HepG2 (cell line): ENCODE measurements around the gene SGIP1. TPM values are rescaled to one million over a fixed set of nuclear protein-coding genes. Genes with fewer than 3 reads are reported as not detected.

Source experiments
- ATAC-seq: fragments of 200-7000 bp; cut with Tn5 transposase; 3 replicates; pipeline ENCODE4 v1.9.1; 2020; ENCODE audit warnings: mild to moderate bottlenecking, moderate library complexity
- BruUV-seq: library from RNA; stranded (reverse); fragments of 400-500 nt; replicated peaks from 2 replicates; lab custom pipeline; 2021; lab: Mats Ljungman, UMichigan
- CTCF ChIA-PET: fragments of 300-600 bp; formaldehyde crosslinking; extraction: SDS; loops from one replicate; lab custom pipeline; 2021; ENCODE audit warnings: low total read pairs, inconsistent platforms, low intra/inter-chr PET ratio; lab: Yijun Ruan, JAX
- POLR2A ChIA-PET: fragments of 350-600 bp; sonication (Branson Sonifier 250); formaldehyde crosslinking; loops from one replicate; lab custom pipeline; 2020; ENCODE audit warnings: antibody characterized with exemption, inconsistent platforms; lab: Yijun Ruan, JAX
- DNase-seq: peaks from one replicate; pipeline ENCODE4 v3.0.0-alpha.2; 2015; ENCODE audit warnings: low spot score
- FAIRE-seq: peaks from 3 replicates; lab custom pipeline; 2011; peaks lifted over from hg19 to GRCh38; lab: Jason Lieb, UNC
- H2AFZ ChIP-seq: one replicate; pipeline ENCODE4 v1.6.1; 2011; ENCODE audit warnings: low read length, inconsistent platforms
- H3K27ac ChIP-seq: fragments of 300-600 bp; 3 replicates; pipeline ENCODE4 v1.8.0; 2011; ENCODE audit warnings: mixed run types, mild to moderate bottlenecking, mixed read lengths, low read length, inconsistent platforms; ENCODE audit not compliant: insufficient read depth; ENCODE audit errors: extremely low read length
- H3K27me3 ChIP-seq, 2 experiments: fragments of 200-600 bp in 1 of 2; 2 replicates in 1 of 2; 3 replicates in 1 of 2; pipeline versions ENCODE4 v1.6.0 to v1.8.0; 2011; ENCODE audit warnings: low read length in 2 of 2, mild to moderate bottlenecking in 2 of 2, moderate library complexity in 2 of 2, inconsistent platforms in 1 of 2; ENCODE audit not compliant: insufficient read depth in 2 of 2, control insufficient read depth in 1 of 2
- H3K36me3 ChIP-seq, 2 experiments: fragments of 200-600 bp in 1 of 2; replicated peaks in 1 of 2; 2 replicates in 1 of 2; 3 replicates in 1 of 2; pipeline versions ENCODE4 v1.5.1 to v1.8.0; 2011; ENCODE audit warnings: low read length in 2 of 2, inconsistent platforms in 1 of 2; ENCODE audit not compliant: insufficient read depth in 2 of 2, control insufficient read depth in 1 of 2
- H3K4me1 ChIP-seq: 2 replicates; pipeline ENCODE4 v1.5.1; 2012; ENCODE audit warnings: low read length, inconsistent platforms; ENCODE audit not compliant: insufficient read depth
- H3K4me2 ChIP-seq: 2 replicates; pipeline ENCODE4 v1.6.0; 2011; ENCODE audit warnings: low read depth, low read length, inconsistent platforms
- H3K4me3 ChIP-seq, 3 experiments: fragments of 200-600 bp in 1 of 3; sonication (generic), shearing (Covaris generic) in 1 of 3; replicated peaks in 1 of 3; 2 replicates each; pipeline ENCODE4 v1.5.1; 2011 to 2016; ENCODE audit warnings: low read length in 3 of 3, inconsistent platforms in 2 of 3, low read depth in 2 of 3, mild to moderate bottlenecking in 2 of 3, control low read depth in 1 of 3, mixed read lengths in 1 of 3; ENCODE audit not compliant: insufficient read depth in 1 of 3
- H3K79me2 ChIP-seq: one replicate; pipeline ENCODE4 v1.6.1; 2011; ENCODE audit warnings: low read length, inconsistent platforms; ENCODE audit not compliant: insufficient read depth
- H3K9ac ChIP-seq: 2 replicates; pipeline ENCODE4 v1.6.0; 2011; ENCODE audit warnings: mild to moderate bottlenecking, low read depth, low read length, inconsistent platforms; ENCODE audit not compliant: insufficient read depth
- H3K9me3 ChIP-seq: 2 replicates; pipeline ENCODE4 v1.5.1; 2012; ENCODE audit warnings: mild to moderate bottlenecking, low read length
- H4K20me1 ChIP-seq: 2 replicates; pipeline ENCODE4 v1.6.0; 2011; ENCODE audit warnings: inconsistent platforms, mild to moderate bottlenecking, low read length, moderate library complexity; ENCODE audit not compliant: insufficient read depth
- AKAP8 ChIP-seq: sonication (generic); formaldehyde crosslinking; IDR thresholded peaks from 2 replicates; pipeline ENCODE4 v1.5.1; 2020; ENCODE audit warnings: mild to moderate bottlenecking, missing genetic modification reagents
- CCDC6 ChIP-seq: sonication (generic); formaldehyde crosslinking; IDR thresholded peaks from 2 replicates; pipeline ENCODE4 v1.8.1; 2022; ENCODE audit warnings: mild to moderate bottlenecking, missing genetic modification reagents, moderate library complexity
- MTF1 ChIP-seq: sonication (generic); formaldehyde crosslinking; IDR thresholded peaks from 2 replicates; pipeline ENCODE4 v1.5.0; 2020; ENCODE audit warnings: missing genetic modification reagents
- MYC ChIP-seq: sonication (generic); formaldehyde crosslinking; IDR thresholded peaks from 2 replicates; pipeline ENCODE4 v1.9.0; 2021; ENCODE audit warnings: missing genetic modification reagents, borderline replicate concordance
- NR2F2 ChIP-seq: IDR thresholded peaks from 2 replicates; pipeline ENCODE4 v1.6.1; 2012; ENCODE audit warnings: low read depth, inconsistent platforms, borderline replicate concordance
- PRMT3 ChIP-seq: sonication (generic); formaldehyde crosslinking; IDR thresholded peaks from 2 replicates; pipeline ENCODE4 v1.8.1; 2022; ENCODE audit warnings: low read depth, mild to moderate bottlenecking, moderate library complexity, missing genetic modification reagents, borderline replicate concordance
- ZC3H4 ChIP-seq: sonication (generic); formaldehyde crosslinking; IDR thresholded peaks from 2 replicates; pipeline ENCODE4 v1.4.0; 2020; ENCODE audit warnings: missing genetic modification reagents, borderline replicate concordance
- ZNF331 ChIP-seq: sonication (generic); formaldehyde crosslinking; IDR thresholded peaks from 2 replicates; pipeline ENCODE4 v1.4.0; 2020; ENCODE audit warnings: missing genetic modification reagents
- ZNF713 ChIP-seq: sonication (generic); formaldehyde crosslinking; IDR thresholded peaks from 2 replicates; pipeline ENCODE4 v1.4.0; 2020; ENCODE audit warnings: mild to moderate bottlenecking, missing genetic modification reagents
- ZNF775 ChIP-seq: sonication (generic); formaldehyde crosslinking; IDR thresholded peaks from 2 replicates; pipeline ENCODE4 v1.4.0; 2020; ENCODE audit warnings: missing genetic modification reagents, mild to moderate bottlenecking, moderate library complexity, borderline replicate concordance
- ZNF839 ChIP-seq: sonication (generic); formaldehyde crosslinking; IDR thresholded peaks from 2 replicates; pipeline ENCODE4 v1.4.0; 2020; ENCODE audit warnings: missing genetic modification reagents, mild to moderate bottlenecking, borderline replicate concordance
- ZSCAN22 ChIP-seq: sonication (generic); formaldehyde crosslinking; IDR thresholded peaks from 2 replicates; pipeline ENCODE4 v1.4.0; 2020; ENCODE audit warnings: mild to moderate bottlenecking, missing genetic modification reagents
- WGBS: methylation state at CpG from one replicate; pipeline ENCODE4 v1.1.6; 2017; ENCODE audit warnings: low lambda C conversion rate; 5-methylcytosine and 5-hydroxymethylcytosine counted together
- in situ Hi-C: cut with HindIII; loops from 2 replicates; pipeline ENCODE4 v1.10.0; 2017; ENCODE audit warnings: low pct_unique_long_range_greater_than_20kb; ENCODE audit not compliant: extremely low pct_ligation_motif_present
- intact Hi-C: fragments of 100-400 bp; cut with micrococcal nuclease; formaldehyde crosslinking; loops from one replicate; pipeline ENCODE4 v1.10.0; 2022; ENCODE audit not compliant: unreplicated experiment
- polyA plus RNA-seq, 8 experiments: library from polyadenylated mRNA; depleted of rRNA in 3 of 8; stranded (reverse) in 7 of 8; unstranded in 1 of 8; fragments of >200 nt; fragmentation: Illumina TruSeq in 4 of 8; extraction: Trizol in 4 of 8; gene quantifications; 2 replicates each; pipeline versions ENCODE4 v1.2.1 to v1.2.3, GENCODE V29; 2011 to 2016; ENCODE audit warnings: low read depth in 4 of 8, missing spikeins in 1 of 8, mixed read lengths in 1 of 8; ENCODE audit not compliant: insufficient read depth in 1 of 8
- total RNA-seq, 5 experiments: library from RNA; depleted of rRNA; stranded (reverse); fragments of >200 nt; fragmentation: Illumina TruSeq; extraction: Trizol; gene quantifications; 2 replicates each; pipeline ENCODE4 v1.2.3, GENCODE V29; 2016; ENCODE audit warnings: low read depth in 1 of 5
- TF ChIP-seq, protein P1 (sequence below): sonication (generic); formaldehyde crosslinking; IDR thresholded peaks from 2 replicates; pipeline ENCODE4 v1.5.1; 2020; ENCODE audit warnings: missing genetic modification reagents, mild to moderate bottlenecking, borderline replicate concordance
- TF ChIP-seq, protein P2 (sequence below): sonication (generic); formaldehyde crosslinking; IDR thresholded peaks from 2 replicates; pipeline ENCODE4 v1.4.0; 2020; ENCODE audit warnings: low read depth, mild to moderate bottlenecking, missing genetic modification reagents

The SGIP1 gene
- total and polyA plus RNA-seq, 2 of the 13 experiments (the other 11 are each of a cell fraction or from before 2014, with no cell fraction given): not detected

DNA sequence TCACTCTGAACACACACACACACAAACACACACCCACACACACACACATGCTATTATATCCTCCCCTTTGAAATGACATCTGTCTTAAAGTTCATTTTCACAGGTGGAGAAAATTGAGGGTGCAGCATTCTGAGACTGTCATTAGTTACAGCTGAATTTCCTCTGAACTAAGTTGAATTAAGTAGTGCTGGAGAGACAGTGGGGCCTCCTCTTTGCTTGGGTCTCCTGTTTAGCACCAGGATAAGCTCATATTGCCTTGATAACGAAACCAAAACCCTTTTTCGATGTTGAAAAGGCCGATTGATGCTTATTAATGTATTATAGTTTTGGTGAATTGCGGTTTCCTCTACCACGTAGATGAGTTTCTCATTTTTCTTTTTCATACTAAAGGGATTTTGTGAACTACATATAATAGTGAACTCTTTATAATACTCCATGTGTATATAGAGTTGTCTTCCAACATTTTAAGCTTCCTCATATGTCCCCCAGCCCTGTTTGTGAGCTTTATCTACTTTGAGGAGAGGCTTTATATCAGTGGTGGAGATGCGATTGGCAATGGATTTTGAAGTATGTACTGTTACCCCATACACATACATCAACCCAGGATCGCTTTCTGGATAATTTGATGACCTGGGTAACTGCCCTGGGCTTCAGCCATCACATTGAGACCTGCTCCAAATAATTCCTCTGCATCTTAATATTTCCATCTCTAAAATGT lies 235.7 kb downstream of the SGIP1 start:
- no peaks in the 10 kb centered on the region for H4K20me1 ChIP-seq
- DNase-seq: no peak
- H3K4me1 ChIP-seq: no peaks in the 10 kb centered on the region
- no TSS peak for BruUV-seq
- H3K27me3 ChIP-seq: no peaks in the 10 kb centered on the region
- CTCF ChIA-PET: no interaction called here
- H3K36me3 ChIP-seq: no peaks in the 10 kb centered on the region
- H3K27ac ChIP-seq: no peak overlapping the region
- FAIRE-seq: no peak
- POLR2A ChIA-PET: no interaction called here
- intact Hi-C loops: loop anchor here (5.0 kb wide), 1 partner anchor 158 kb away; no protein-coding TSS in a partner anchor
- H3K4me2 ChIP-seq: no peak overlapping the region
- H3K4me3 ChIP-seq: no peak overlapping the region
- TF ChIP-seq MTF1 (no peak), AKAP8 (CRISPR knock-in tag) (no peak), ZNF331 (CRISPR knock-in tag) (no peak), MYC (CRISPR knock-in tag) (no peak), ZC3H4 (CRISPR knock-in tag) (no peak), PRMT3 (CRISPR knock-in tag) (no peak), NR2F2 (no peak), ZNF713 (CRISPR knock-in tag) (no peak), ZNF839 (CRISPR knock-in tag) (no peak), CCDC6 (CRISPR knock-in tag) (no peak), ZSCAN22 (no peak), ZNF775 (CRISPR knock-in tag) (no peak)
- TF ChIP-seq, protein P1, sequence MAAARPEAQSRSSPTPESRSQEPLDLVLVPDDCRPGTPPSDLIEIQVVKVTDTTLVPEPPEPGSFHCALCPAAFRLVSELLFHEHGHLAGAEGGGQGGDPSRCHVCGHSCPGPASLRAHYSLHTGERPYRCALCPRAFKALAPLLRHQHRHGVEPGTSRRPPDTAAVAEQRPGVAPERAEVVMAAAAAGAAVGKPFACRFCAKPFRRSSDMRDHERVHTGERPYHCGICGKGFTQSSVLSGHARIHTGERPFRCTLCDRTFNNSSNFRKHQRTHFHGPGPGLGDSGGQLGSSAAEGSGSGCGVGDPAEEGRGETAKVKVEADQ (CRISPR knock-in tag): no peak
- TF ChIP-seq, protein P2, sequence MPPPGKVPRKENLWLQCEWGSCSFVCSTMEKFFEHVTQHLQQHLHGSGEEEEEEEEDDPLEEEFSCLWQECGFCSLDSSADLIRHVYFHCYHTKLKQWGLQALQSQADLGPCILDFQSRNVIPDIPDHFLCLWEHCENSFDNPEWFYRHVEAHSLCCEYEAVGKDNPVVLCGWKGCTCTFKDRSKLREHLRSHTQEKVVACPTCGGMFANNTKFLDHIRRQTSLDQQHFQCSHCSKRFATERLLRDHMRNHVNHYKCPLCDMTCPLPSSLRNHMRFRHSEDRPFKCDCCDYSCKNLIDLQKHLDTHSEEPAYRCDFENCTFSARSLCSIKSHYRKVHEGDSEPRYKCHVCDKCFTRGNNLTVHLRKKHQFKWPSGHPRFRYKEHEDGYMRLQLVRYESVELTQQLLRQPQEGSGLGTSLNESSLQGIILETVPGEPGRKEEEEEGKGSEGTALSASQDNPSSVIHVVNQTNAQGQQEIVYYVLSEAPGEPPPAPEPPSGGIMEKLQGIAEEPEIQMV (CRISPR knock-in tag): no peak
- ATAC-seq: no peak
- H3K9me3 ChIP-seq: no peaks in the 10 kb centered on the region
- no peaks in the 10 kb centered on the region for H3K79me2 ChIP-seq
- no peak overlapping the region for H3K9ac ChIP-seq
- WGBS: 34% methylated on average over 7 of the region's 7 CpGs
- in situ Hi-C loops: loop anchor here (10.0 kb wide), 1 partner anchor 375 kb away; no protein-coding TSS in a partner anchor
- no peak overlapping the region for H2AFZ ChIP-seq
